Effector CD8-positive, alpha-beta T cell (primary cell): Measurements from ENCODE around the gene LAX1.

ENCODE experiments used
- DNase-seq: peaks from one replicate; lab custom pipeline; 2025; lab: John Stamatoyannopoulos, UW

Gene LAX1

DNA sequence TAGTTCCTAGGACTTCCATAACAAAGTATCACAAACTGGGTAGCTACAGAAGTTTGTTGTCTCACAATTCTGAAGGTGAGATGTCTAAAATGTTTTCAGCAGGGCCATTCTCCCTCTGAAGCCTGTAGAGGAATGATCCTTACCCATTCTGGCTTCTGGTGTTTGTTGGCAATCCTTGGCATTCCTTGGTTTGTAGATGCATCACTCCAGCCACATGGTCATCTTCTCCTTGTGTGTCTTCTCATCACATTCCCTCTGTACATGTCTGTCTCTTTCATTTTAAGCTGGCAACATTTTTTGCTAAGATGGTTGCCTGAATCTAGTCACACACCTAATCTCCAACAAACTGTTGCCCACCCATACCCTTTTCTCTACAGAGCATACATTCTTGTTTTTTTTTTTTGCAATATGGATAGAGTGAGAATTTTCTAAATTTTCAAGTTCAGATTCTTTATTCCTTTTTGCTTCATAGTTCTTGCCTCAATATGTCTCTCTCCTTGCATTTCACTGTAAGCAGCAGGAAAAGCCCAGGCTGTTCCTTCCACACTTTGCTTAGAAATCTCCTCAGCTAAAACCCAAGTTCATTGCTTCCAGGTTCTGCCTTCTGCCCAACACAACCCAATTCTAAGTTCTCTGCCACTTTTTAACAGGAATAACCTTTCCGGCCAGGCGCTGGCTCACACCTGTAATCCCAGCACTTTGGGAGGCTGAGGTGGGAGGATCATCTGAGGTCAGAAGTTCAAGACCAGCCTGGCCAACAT, 48.8 kb downstream of the LAX1 start:
- no peak for DNase-seq

DNA sequence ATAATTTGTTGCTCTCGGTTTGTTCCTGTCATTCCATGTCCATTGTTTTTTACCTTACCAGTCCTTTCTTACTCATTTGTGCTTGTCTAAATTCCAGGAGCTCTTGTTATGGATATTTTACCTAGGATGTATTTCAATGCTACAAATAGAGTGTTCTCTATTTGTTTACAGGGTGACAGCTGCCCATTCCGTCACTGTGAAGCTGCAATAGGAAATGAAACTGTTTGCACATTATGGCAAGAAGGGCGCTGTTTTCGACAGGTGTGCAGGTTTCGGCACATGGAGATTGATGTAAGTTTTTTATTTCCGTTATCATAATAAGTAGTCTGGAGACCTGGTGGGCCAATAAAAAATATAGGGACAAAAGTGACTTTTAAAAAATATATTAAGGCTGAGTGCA, 53.4 kb downstream of the LAX1 start:
- no peak for DNase-seq

DNA sequence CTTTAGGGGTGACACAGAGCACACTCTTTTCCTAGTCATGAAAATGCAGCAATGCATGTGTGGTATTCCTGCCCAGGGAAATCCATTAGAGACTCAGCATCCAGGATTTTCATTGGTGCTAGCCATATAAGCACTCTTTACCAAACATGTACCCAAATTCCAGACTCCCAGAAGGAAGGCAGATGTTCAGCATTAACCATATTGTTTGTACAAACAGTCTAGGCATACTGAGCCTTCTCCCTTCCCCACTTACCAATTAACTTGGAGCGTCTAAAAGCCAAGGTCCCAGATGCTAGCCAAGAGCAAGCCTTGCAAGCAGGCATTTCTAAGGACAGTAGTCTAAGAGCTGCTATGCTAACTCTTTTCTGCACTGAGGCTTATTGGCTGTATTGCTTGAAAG, 58.3 kb downstream of the LAX1 start:
- DNase-seq, result no peak
